HEK293 (cell line): ENCODE data around the gene CPLANE1.

Experiments used
- CTCF ChIP-seq: fragments of 450-650 bp; formaldehyde crosslinking; IDR thresholded peaks from 2 replicates; pipeline ENCODE4 v1.5.1; 2016; ENCODE audit warnings: missing biosample characterization, missing genetic modification characterization
- KLF7 ChIP-seq: fragments of 450-650 bp; formaldehyde crosslinking; IDR thresholded peaks from 2 replicates; pipeline ENCODE4 v1.5.1; 2016; ENCODE audit warnings: missing biosample characterization, missing genetic modification characterization, borderline replicate concordance
- REST ChIP-seq: fragments of 450-650 bp; formaldehyde crosslinking; IDR thresholded peaks from 2 replicates; pipeline ENCODE4 v1.5.1; 2016; ENCODE audit warnings: missing biosample characterization, missing genetic modification characterization
- TSHZ1 ChIP-seq: fragments of 450-650 bp; formaldehyde crosslinking; IDR thresholded peaks from 2 replicates; pipeline ENCODE4 v1.5.1; 2016; ENCODE audit warnings: missing biosample characterization, missing genetic modification characterization, borderline replicate concordance
- ZBTB20 ChIP-seq: fragments of 450-650 bp; formaldehyde crosslinking; IDR thresholded peaks from 2 replicates; pipeline ENCODE4 v1.5.1; 2016; ENCODE audit warnings: missing biosample characterization, missing genetic modification characterization
- ZNF121 ChIP-seq: fragments of 450-650 bp; formaldehyde crosslinking; IDR thresholded peaks from 2 replicates; pipeline ENCODE4 v1.5.1; 2016; ENCODE audit warnings: missing biosample characterization, missing genetic modification characterization
- ZNF140 ChIP-seq: fragments of 450-650 bp; formaldehyde crosslinking; IDR thresholded peaks from 2 replicates; pipeline ENCODE4 v1.5.1; 2016; ENCODE audit warnings: missing biosample characterization, missing genetic modification characterization
- ZNF274 ChIP-seq, 2 experiments: fragments of 200-500 bp in 1 of 2; fragments of 450-650 bp in 1 of 2; sonication (Bioruptor generic) in 1 of 2; formaldehyde crosslinking in 1 of 2; IDR thresholded peaks; 2 replicates each; pipeline versions ENCODE4 v1.5.1 to v1.6.1; 2014 to 2016; ENCODE audit warnings: borderline replicate concordance in 1 of 2, inconsistent platforms in 1 of 2, low read length in 1 of 2, missing biosample characterization in 1 of 2, missing genetic modification characterization in 1 of 2
- ZNF416 ChIP-seq: fragments of 450-650 bp; formaldehyde crosslinking; IDR thresholded peaks from 2 replicates; pipeline ENCODE4 v1.5.1; 2016; ENCODE audit warnings: missing biosample characterization, missing genetic modification characterization
- ZXDB ChIP-seq: fragments of 450-650 bp; formaldehyde crosslinking; IDR thresholded peaks from 2 replicates; pipeline ENCODE4 v1.5.1; 2016; ENCODE audit warnings: missing biosample characterization, missing genetic modification characterization

GRCh38 chr5:37275511-37275910 is 26.3 kb upstream of the CPLANE1 start:
- TF ChIP-seq TSHZ1 (tag by site-specific recombination) (no peak), ZBTB20 (tag by site-specific recombination) (no peak), ZNF140 (no peak), ZNF121 (tag by site-specific recombination) (no peak), CTCF (tag by site-specific recombination) (no peak), KLF7 (tag by site-specific recombination) (no peak), ZXDB (tag by site-specific recombination) (no peak), ZNF274 (IDR thresholded peaks at IDR 0.05; ENCODE audit: low read length) (no peak), ZNF274 (tag by site-specific recombination; IDR thresholded peaks at IDR 0.05; ENCODE audit: borderline replicate concordance) (no peak), REST (tag by site-specific recombination) (no peak), ZNF416 (tag by site-specific recombination) (no peak)
